CD4-positive, alpha-beta T cell (primary cell): ENCODE results near the gene BBS1. TPM values are rescaled to one million over a fixed set of nuclear protein-coding genes. Genes with fewer than 3 reads are reported as not detected.

Experiments used
- ATAC-seq: fragments of 200-7000 bp; cut with Tn5 transposase; one replicate; pipeline ENCODE4 v1.10.0; 2022; ENCODE audit warnings: mild to moderate bottlenecking; ENCODE audit not compliant: poor library complexity
- CTCF ChIA-PET: fragments of 350-600 bp; sonication (Branson Sonifier 250); formaldehyde crosslinking; loops from one replicate; lab custom pipeline; 2021; ENCODE audit warnings: antibody characterized with exemption, inconsistent platforms; lab: Charles Lee
- POLR2A ChIA-PET: fragments of 350-600 bp; sonication (Branson Sonifier 250); formaldehyde crosslinking; loops from one replicate; lab custom pipeline; 2021; ENCODE audit warnings: antibody characterized with exemption, inconsistent platforms; lab: Charles Lee
- DNase-seq, 14 experiments: peaks; one replicate each; pipeline ENCODE4 v3.0.0-alpha.2; 2013 to 2020; ENCODE audit warnings: mixed read lengths in 2 of 14
- H3K27ac ChIP-seq, 2 donors: one replicate each; pipeline versions ENCODE4 v1.5.1 to v1.7.0; 2013; ENCODE audit warnings: low read length in 2 of 2, low read depth in 1 of 2, mild to moderate bottlenecking in 1 of 2
- H3K27me3 ChIP-seq, 2 experiments: 1 replicate in 1 of 2; 2 replicates in 1 of 2; pipeline versions ENCODE4 v1.6.1 to v1.7.0; 2013; ENCODE audit warnings: low read length in 2 of 2, control low read depth in 1 of 2, mild to moderate bottlenecking in 1 of 2, moderate library complexity in 1 of 2; ENCODE audit not compliant: insufficient read depth in 2 of 2, control insufficient read depth in 1 of 2
- H3K36me3 ChIP-seq: one replicate; pipeline ENCODE4 v1.6.1; 2013; ENCODE audit warnings: low read length, control low read depth; ENCODE audit not compliant: insufficient read depth
- H3K4me1 ChIP-seq: one replicate; pipeline ENCODE4 v1.6.1; 2013; ENCODE audit warnings: low read length, control low read depth; ENCODE audit not compliant: insufficient read depth
- H3K4me3 ChIP-seq: one replicate; pipeline ENCODE4 v1.5.1; 2013; ENCODE audit warnings: mild to moderate bottlenecking, low read length, moderate library complexity
- H3K9me3 ChIP-seq, 2 experiments: 1 replicate in 1 of 2; 2 replicates in 1 of 2; pipeline versions ENCODE4 v1.6.1 to v1.7.0; 2013; ENCODE audit warnings: low read length in 2 of 2, mild to moderate bottlenecking in 2 of 2, control low read depth in 1 of 2, moderate library complexity in 1 of 2; ENCODE audit not compliant: control insufficient read depth in 1 of 2, insufficient read depth in 1 of 2
- H3K27ac Mint-ChIP-seq: one replicate; pipeline ENCODE4 v1.8.0; 2020; ENCODE audit warnings: mixed read lengths
- H3K27me3 Mint-ChIP-seq: one replicate; pipeline ENCODE4 v1.8.0; 2021; ENCODE audit warnings: mixed read lengths
- H3K36me3 Mint-ChIP-seq: one replicate; pipeline ENCODE4 v1.8.0; 2021; ENCODE audit warnings: low read depth, mixed read lengths
- H3K4me1 Mint-ChIP-seq: one replicate; pipeline ENCODE4 v1.8.0; 2021; ENCODE audit warnings: low read depth, mixed read lengths
- H3K4me3 Mint-ChIP-seq: one replicate; pipeline ENCODE4 v1.8.0; 2020; ENCODE audit warnings: mild to moderate bottlenecking, mixed read lengths
- H3K9me3 Mint-ChIP-seq: one replicate; pipeline ENCODE4 v1.8.0; 2020; ENCODE audit warnings: mixed read lengths
- CTCF ChIP-seq: fragments of 200-600 bp; IDR thresholded peaks from one replicate; pipeline ENCODE4 v1.8.0; 2022; ENCODE audit warnings: antibody characterized with exemption, mild to moderate bottlenecking
- intact Hi-C, 2 experiments: fragments of 100-400 bp; cut with DNase I in 1 of 2; cut with micrococcal nuclease in 1 of 2; formaldehyde crosslinking; loops; one replicate each; pipeline versions ENCODE4 v1.15.1 to v1.9.0; 2023 to 2025; cut with DNase I, micrococcal nuclease
- total RNA-seq, 174 experiments: library from RNA in 2 of 174; stranded (reverse) in 2 of 174; gene quantifications; one replicate each; pipeline ENCODE4 v1.2.3 and lab custom pipeline; 2021 to 2026

The BBS1 gene
- total RNA-seq, 2 experiments from 2014 or later, result 11.7 to 11.9 TPM

- peak overlapping the region; percentile 86 for H3K27ac Mint-ChIP-seq
These were observed 45.5 kb upstream of the BBS1 start for GRCh38 chr11:66464916-66465315.

GRCh38 chr11:66465373-66466224, 44.8 kb upstream of the BBS1 start:
- no peaks in the 10 kb centered on the region for H3K27me3 Mint-ChIP-seq
- DNase-seq (no peak), ATAC-seq (no peak)
- Histone ChIP-seq H3K9me3 (peaks cover 0 to 5% of the 10 kb centered on the region in 2 experiments), H3K27me3 (no peaks in the 10 kb centered on the region), H3K27ac (peak overlapping the region; percentile 84 to 90), H3K36me3 (peaks cover 3% of the 10 kb centered on the region), H3K4me1 (peaks cover 26% of the 10 kb centered on the region), H3K4me3 (peak overlapping the region; percentile 76)
- no peaks in the 10 kb centered on the region for H3K9me3 Mint-ChIP-seq
- TF ChIP-seq CTCF, result no peak
- intact Hi-C loops, result loop anchor here (1.0 to 5.0 kb wide), 8 partner anchors 15 to 943 kb away; partner anchors contain the start of genes MRPL11 (in 2 of the 2), ACTN3 (in 1 of the 2), DPP3 (in 1 of the 2) and PC (in 1 of the 2)
- H3K4me1 Mint-ChIP-seq, result peaks cover 27% of the 10 kb centered on the region
- H3K4me3 Mint-ChIP-seq, result peak overlapping the region; percentile 92
- ChIA-PET CTCF (interaction anchor here (0.6 to 3.0 kb wide), 3 partner anchors 14 to 219 kb away, joined by 3 to 25 read pairs (median 12); partner anchors contain the start of genes DPP3 and MRPL11), POLR2A (interaction anchor here (0.6 to 4.9 kb wide), 12 partner anchors 14 to 313 kb away, joined by 3 to 88 read pairs (median 7); partner anchors contain the start of genes ACTN3, BBS1, CTSF and DPP3)
- peak overlapping the region; percentile 86 for H3K27ac Mint-ChIP-seq
- no peaks in the 10 kb centered on the region for H3K36me3 Mint-ChIP-seq

More at GRCh38 chr11:66464916-66465315, 45.5 kb upstream of the BBS1 start:
- ATAC-seq, result no peak
- no peak for DNase-seq
- no peaks in the 10 kb centered on the region for H3K36me3 Mint-ChIP-seq
- intact Hi-C loops, result loop anchor here in 1 of 2 experiments (5.0 kb wide), 2 partner anchors 152 to 943 kb away; partner anchors contain the start of gene RBM14
- CTCF ChIA-PET, result interaction anchor here (3.0 kb wide), 1 partner anchor 26 kb away, joined by 25 read pairs; the partner anchor contains the start of gene MRPL11
- peak overlapping the region; percentile 92 for H3K4me3 Mint-ChIP-seq
- H3K27me3 Mint-ChIP-seq, result no peaks in the 10 kb centered on the region
- no peak for TF ChIP-seq CTCF
- H3K36me3 ChIP-seq, result peaks cover 3% of the 10 kb centered on the region
- peaks cover 27% of the 10 kb centered on the region for H3K4me1 Mint-ChIP-seq
- H3K9me3 Mint-ChIP-seq, result no peaks in the 10 kb centered on the region
- POLR2A ChIA-PET, result interaction anchor here (0.7 to 4.3 kb wide), 2 partner anchors 15 to 26 kb away, joined by 3 to 35 read pairs; partner anchors contain the start of genes DPP3 and MRPL11
- peak overlapping the region in 1 of 2 donors; percentile 4 for H3K27ac ChIP-seq
- H3K4me3 ChIP-seq, result no peak overlapping the region
- peaks cover 0 to 5% of the 10 kb centered on the region in 2 experiments for H3K9me3 ChIP-seq
- H3K27me3 ChIP-seq, result no peaks in the 10 kb centered on the region
- peaks cover 26% of the 10 kb centered on the region for H3K4me1 ChIP-seq
